Neural cell (in vitro differentiated cells): ENCODE measurements around the gene LIMS2.

Experiments
- CTCF ChIP-seq: fragments of 450-650 bp; IDR thresholded peaks from 2 replicates; pipeline ENCODE4 v1.5.1; 2014; ENCODE audit warnings: antibody characterized with exemption, mild to moderate bottlenecking, moderate library complexity; ENCODE audit not compliant: poor library complexity, severe bottlenecking
- EZH2 ChIP-seq: fragments of 200-600, 300-800 bp; shearing (Covaris generic), sonication (generic); IDR thresholded peaks from 2 replicates; pipeline ENCODE4 v1.6.1; 2014; ENCODE audit warnings: antibody characterized with exemption, low read length, borderline replicate concordance, mild to moderate bottlenecking; ENCODE audit not compliant: insufficient read depth, poor library complexity, severe bottlenecking

DNA sequence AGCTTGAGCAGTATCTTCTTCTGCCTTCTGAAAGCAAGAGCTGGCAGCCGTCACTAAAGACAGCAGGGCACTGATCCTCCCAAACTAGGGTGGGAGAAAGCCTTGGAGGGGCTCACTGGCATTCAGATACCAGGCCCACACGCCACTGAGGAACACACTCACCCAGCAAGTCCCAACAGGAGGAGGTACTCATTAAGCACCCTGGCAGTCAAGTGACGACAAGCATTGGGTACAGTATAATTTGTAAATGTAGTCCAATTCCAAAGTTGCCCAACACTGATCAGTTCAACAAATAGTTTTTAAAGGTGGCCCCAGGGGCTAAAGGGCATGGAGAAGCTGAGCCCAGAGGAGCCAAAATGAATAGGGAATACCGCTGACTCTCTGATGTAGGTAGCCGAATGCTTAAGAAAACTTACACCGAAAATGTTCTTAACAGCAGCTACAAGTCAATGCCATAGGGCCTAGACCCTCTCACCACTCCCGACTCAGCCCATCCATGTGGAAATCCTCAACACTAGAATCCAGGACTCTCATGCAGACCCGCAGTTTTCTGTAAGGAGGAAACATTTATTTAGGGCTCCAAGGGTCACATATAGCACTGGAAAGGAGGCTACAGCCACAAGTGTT, 9.9 kb downstream of the LIMS2 start:
- no peak for TF ChIP-seq CTCF
- TF ChIP-seq EZH2 = no peak
